K562 (cell line): ENCODE data around the gene PDE8B. TPM values are rescaled to one million over a fixed set of nuclear protein-coding genes. Genes with fewer than 3 reads are reported as not detected.

Experiments
- ATAC-seq: fragments of 200-7000 bp; cut with Tn5 transposase; 3 replicates; pipeline ENCODE4 v1.9.1; 2020; ENCODE audit warnings: moderate library complexity
- BruUV-seq: library from RNA; stranded (reverse); fragments of 400-500 nt; replicated peaks from 2 replicates; lab custom pipeline; 2021; lab: Mats Ljungman, UMichigan
- CTCF ChIA-PET: fragments of 300-600 bp; formaldehyde crosslinking; extraction: SDS; loops from one replicate; lab custom pipeline; 2021; ENCODE audit warnings: low intra/inter-chr PET ratio; lab: Yijun Ruan, JAX
- POLR2A ChIA-PET: fragments of 300-600, 350-650 bp; sonication (Branson Sonifier 250); formaldehyde crosslinking; extraction: SDS; loops from one replicate; lab custom pipeline; 2021; ENCODE audit warnings: antibody characterized with exemption, inconsistent platforms; lab: Yijun Ruan, JAX
- DNase-seq, 4 experiments: peaks; one replicate each; pipeline versions ENCODE4 v3.0.0 to v3.0.0-alpha.2; 2011 to 2018; ENCODE audit warnings: low spot score in 3 of 4, mixed read lengths in 3 of 4; ENCODE audit errors: extremely low read depth in 1 of 4
- FAIRE-seq: peaks from 2 replicates; lab custom pipeline; 2011; peaks lifted over from hg19 to GRCh38; lab: Jason Lieb, UNC
- H2AFZ ChIP-seq: 2 replicates; pipeline ENCODE4 v1.6.0; 2011; ENCODE audit warnings: low read depth, low read length, control low read depth, inconsistent platforms
- H3K27ac ChIP-seq: fragments of 200-600 bp; 3 replicates; pipeline ENCODE4 v1.8.0; 2011; ENCODE audit warnings: low read depth, mild to moderate bottlenecking, control low read depth, inconsistent platforms, low read length, moderate library complexity, mixed read lengths; ENCODE audit errors: extremely low read depth
- H3K27me3 ChIP-seq, 2 experiments: fragments of 300-600 bp in 1 of 2; 2 replicates in 1 of 2; 3 replicates in 1 of 2; pipeline versions ENCODE4 v1.6.0 to v1.8.0; 2011; ENCODE audit warnings: inconsistent platforms in 2 of 2, low read length in 2 of 2, mild to moderate bottlenecking in 1 of 2, mixed read lengths in 1 of 2, moderate library complexity in 1 of 2; ENCODE audit not compliant: control insufficient read depth in 2 of 2, insufficient read depth in 2 of 2
- H3K36me3 ChIP-seq: fragments of 300-600 bp; 3 replicates; pipeline ENCODE4 v1.8.0; 2011; ENCODE audit warnings: mild to moderate bottlenecking, low read length, inconsistent platforms; ENCODE audit not compliant: control insufficient read depth, insufficient read depth
- H3K4me1 ChIP-seq, 2 experiments: fragments of 200-600 bp in 1 of 2; replicated peaks in 1 of 2; 2 replicates in 1 of 2; 3 replicates in 1 of 2; pipeline versions ENCODE4 v1.5.1 to v1.8.0; 2011; ENCODE audit warnings: inconsistent platforms in 2 of 2, low read length in 2 of 2, mild to moderate bottlenecking in 1 of 2, mixed read lengths in 1 of 2, moderate library complexity in 1 of 2; ENCODE audit not compliant: control insufficient read depth in 2 of 2, insufficient read depth in 2 of 2
- H3K4me2 ChIP-seq: 2 replicates; pipeline ENCODE4 v1.6.1; 2011; ENCODE audit warnings: low read length, control low read depth, inconsistent platforms, mixed read lengths; ENCODE audit not compliant: insufficient read depth
- H3K4me3 ChIP-seq: fragments of 200-600 bp; sonication (generic), shearing (Covaris generic); 2 replicates; pipeline ENCODE4 v1.5.1; 2016; ENCODE audit warnings: control low read depth, inconsistent platforms
- H3K79me2 ChIP-seq: fragments of 200-600 bp; 3 replicates; pipeline ENCODE4 v1.8.0; 2011; ENCODE audit warnings: low read length, inconsistent platforms; ENCODE audit not compliant: control insufficient read depth, insufficient read depth
- H3K9ac ChIP-seq, 2 experiments: 2 replicates each; pipeline versions ENCODE4 v1.6.0 to v1.6.1; 2011; ENCODE audit warnings: low read depth in 2 of 2, low read length in 2 of 2, control low read depth in 1 of 2, inconsistent platforms in 1 of 2, mild to moderate bottlenecking in 1 of 2, mixed read lengths in 1 of 2; ENCODE audit not compliant: insufficient read depth in 1 of 2
- H3K9me1 ChIP-seq: one replicate; pipeline ENCODE4 v1.6.0; 2011; ENCODE audit warnings: inconsistent platforms, mild to moderate bottlenecking, low read length, moderate library complexity; ENCODE audit not compliant: control insufficient read depth, insufficient read depth
- H3K9me3 ChIP-seq: replicated peaks from 2 replicates; pipeline ENCODE4 v1.5.1; 2011; ENCODE audit warnings: low read depth, low read length, inconsistent platforms; ENCODE audit not compliant: control insufficient read depth, insufficient read depth
- H4K20me1 ChIP-seq: replicated peaks from 2 replicates; pipeline ENCODE4 v1.6.1; 2011; ENCODE audit warnings: low read length, inconsistent platforms, mixed read lengths; ENCODE audit not compliant: control insufficient read depth, insufficient read depth
- CCAR2 ChIP-seq: fragments of 200-400 bp; formaldehyde crosslinking; IDR thresholded peaks from 2 replicates; pipeline ENCODE4 v1.6.1; 2017; ENCODE audit warnings: mild to moderate bottlenecking, low read depth, low read length
- CREB3 ChIP-seq: fragments of 450-650 bp; conservative IDR thresholded peaks from 2 replicates; pipeline ENCODE4 v1.6.1; 2016; ENCODE audit warnings: missing genetic modification characterization, low read depth, mild to moderate bottlenecking, missing compliant biosample characterization, moderate library complexity
- EZH2 ChIP-seq: IDR thresholded peaks from 2 replicates; pipeline ENCODE4 v1.6.1; 2012; ENCODE audit warnings: low read depth, mild to moderate bottlenecking, inconsistent platforms, low read length, borderline replicate concordance
- HMG20B ChIP-seq: fragments of 250-450 bp; sonication (Bioruptor Pico); IDR thresholded peaks from 2 replicates; pipeline ENCODE4 v1.5.0; 2021; ENCODE audit warnings: mild to moderate bottlenecking
- HNRNPH1 ChIP-seq: fragments of 200-400 bp; formaldehyde crosslinking; optimal IDR thresholded peaks from 2 replicates; pipeline ENCODE3; 2017; ENCODE audit warnings: low read depth, mild to moderate bottlenecking, low read length, moderate library complexity
- MIER1 ChIP-seq: fragments of 450-650 bp; IDR thresholded peaks from 2 replicates; pipeline ENCODE4 v1.6.1; 2016; ENCODE audit warnings: antibody characterized with exemption, mild to moderate bottlenecking, low read depth
- RAD51 ChIP-seq: fragments of 450-650 bp; IDR thresholded peaks from 2 replicates; pipeline ENCODE4 v1.7.1; 2016; ENCODE audit warnings: low read depth, mild to moderate bottlenecking, borderline replicate concordance
- ZFPM2 ChIP-seq: fragments of 250-450 bp; sonication (Bioruptor Pico); IDR thresholded peaks from 2 replicates; pipeline ENCODE4 v1.5.1; 2022; ENCODE audit warnings: mild to moderate bottlenecking
- ZNF121 ChIP-seq: sonication (generic); formaldehyde crosslinking; conservative IDR thresholded peaks from 2 replicates; pipeline ENCODE4 v1.8.0; 2022; ENCODE audit warnings: missing genetic modification reagents
- WGBS: fragments of 100-300 bp; shearing (Covaris generic); methylation state at CpG from one replicate; pipeline ENCODE4 v1.1.6; 2016; ENCODE audit warnings: low coverage, mixed read lengths; ENCODE audit not compliant: insufficient coverage; ENCODE audit errors: missing lambda C conversion rate; 5-methylcytosine and 5-hydroxymethylcytosine counted together
- in situ Hi-C: fragments of 300-500 bp; cut with MboI; formaldehyde crosslinking; loops from 4 replicates; pipeline ENCODE4 v1.15.0; 2018; ENCODE audit warnings: inconsistent platforms, mixed read lengths
- intact Hi-C: fragments of 100-400 bp; cut with micrococcal nuclease; formaldehyde crosslinking; loops from 2 replicates; pipeline ENCODE4 v1.14.2; 2022
- polyA plus RNA-seq, 8 experiments: library from polyadenylated mRNA; depleted of rRNA in 4 of 8; stranded (reverse) in 5 of 8; unstranded in 3 of 8; fragments of >200 nt; fragmentation: Nextera tagmentation in 2 of 8; fragmentation: Illumina TruSeq in 1 of 8; extraction: Ambion mirVana in 2 of 8; extraction: Trizol in 1 of 8; gene quantifications; 2 replicates each; pipeline versions ENCODE4 v1.2.1 to v1.2.3, GENCODE V29; 2011 to 2014; ENCODE audit warnings: inconsistent platforms in 1 of 8, missing spikeins in 1 of 8
- total RNA-seq, 7 experiments: library from RNA; depleted of rRNA in 6 of 7; stranded (reverse); fragments of >200 nt in 6 of 7; fragmentation: Illumina TruSeq in 2 of 7; extraction: Trizol in 2 of 7; gene quantifications; 2 replicates each; pipeline versions ENCODE4 v1.2.1 to v1.2.3, GENCODE V29; 2011 to 2021; ENCODE audit warnings: low replicate concordance in 1 of 7
- TF ChIP-seq, protein P1 (sequence below): fragments of 200-800 bp; sonication (Bioruptor generic); IDR thresholded peaks from 2 replicates; pipeline ENCODE4 v1.6.1; 2017; ENCODE audit warnings: missing genetic modification characterization, missing compliant biosample characterization
- TF ChIP-seq, protein P2 (sequence below): sonication (generic); formaldehyde crosslinking; IDR thresholded peaks from 2 replicates; pipeline ENCODE4 v1.8.1; 2023; ENCODE audit warnings: mild to moderate bottlenecking, missing genetic modification reagents
- TF ChIP-seq, protein P3 (sequence below): fragments of 450-650 bp; IDR thresholded peaks from 2 replicates; pipeline ENCODE4 v1.6.1; 2016; ENCODE audit warnings: mild to moderate bottlenecking
- TF ChIP-seq, protein P4 (sequence below): fragments of 250-450 bp; sonication (Bioruptor Pico); IDR thresholded peaks from 2 replicates; pipeline ENCODE4 v1.5.0; 2022; ENCODE audit warnings: mild to moderate bottlenecking

PDE8B gene
- total and polyA plus RNA-seq, 9 of the 15 experiments (the other 6 are each of a cell fraction or from before 2014, with no cell fraction given): 0.15 to 0.28 TPM; not detected in 7

GRCh38 chr5:77380636-77381035 lies 170.2 kb downstream of the PDE8B start:
- Histone ChIP-seq H3K9me3 (no peaks in the 10 kb centered on the region), H3K79me2 (no peaks in the 10 kb centered on the region), H3K9me1 (no peaks in the 10 kb centered on the region), H2AFZ (no peak overlapping the region), H3K27ac (no peak overlapping the region), H3K4me2 (no peak overlapping the region), H3K4me3 (no peak overlapping the region), H4K20me1 (no peaks in the 10 kb centered on the region), H3K9ac (no peak overlapping the region), H3K36me3 (no peaks in the 10 kb centered on the region), H3K4me1 (no peaks in the 10 kb centered on the region), H3K27me3 (peaks cover 22 to 27% of the 10 kb centered on the region in 2 experiments; a peak in 4 of 5 replicates)
- in situ Hi-C loops: no loop called here
- intact Hi-C loops: no loop called here
- FAIRE-seq: no peak
- ChIA-PET POLR2A (interaction anchor here (0.7 kb wide), 1 partner anchor 300 kb away, joined by 3 read pairs; no protein-coding TSS in a partner anchor), CTCF (no interaction called here)
- BruUV-seq: no TSS peak
- WGBS: 1% methylated on average over 4 of the region's 4 CpGs
- no peak for ATAC-seq
- no peak for DNase-seq
- TF ChIP-seq, protein P1, sequence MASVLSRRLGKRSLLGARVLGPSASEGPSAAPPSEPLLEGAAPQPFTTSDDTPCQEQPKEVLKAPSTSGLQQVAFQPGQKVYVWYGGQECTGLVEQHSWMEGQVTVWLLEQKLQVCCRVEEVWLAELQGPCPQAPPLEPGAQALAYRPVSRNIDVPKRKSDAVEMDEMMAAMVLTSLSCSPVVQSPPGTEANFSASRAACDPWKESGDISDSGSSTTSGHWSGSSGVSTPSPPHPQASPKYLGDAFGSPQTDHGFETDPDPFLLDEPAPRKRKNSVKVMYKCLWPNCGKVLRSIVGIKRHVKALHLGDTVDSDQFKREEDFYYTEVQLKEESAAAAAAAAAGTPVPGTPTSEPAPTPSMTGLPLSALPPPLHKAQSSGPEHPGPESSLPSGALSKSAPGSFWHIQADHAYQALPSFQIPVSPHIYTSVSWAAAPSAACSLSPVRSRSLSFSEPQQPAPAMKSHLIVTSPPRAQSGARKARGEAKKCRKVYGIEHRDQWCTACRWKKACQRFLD: no peak
- TF ChIP-seq, protein P2, sequence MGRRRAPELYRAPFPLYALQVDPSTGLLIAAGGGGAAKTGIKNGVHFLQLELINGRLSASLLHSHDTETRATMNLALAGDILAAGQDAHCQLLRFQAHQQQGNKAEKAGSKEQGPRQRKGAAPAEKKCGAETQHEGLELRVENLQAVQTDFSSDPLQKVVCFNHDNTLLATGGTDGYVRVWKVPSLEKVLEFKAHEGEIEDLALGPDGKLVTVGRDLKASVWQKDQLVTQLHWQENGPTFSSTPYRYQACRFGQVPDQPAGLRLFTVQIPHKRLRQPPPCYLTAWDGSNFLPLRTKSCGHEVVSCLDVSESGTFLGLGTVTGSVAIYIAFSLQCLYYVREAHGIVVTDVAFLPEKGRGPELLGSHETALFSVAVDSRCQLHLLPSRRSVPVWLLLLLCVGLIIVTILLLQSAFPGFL (CRISPR knock-in tag): no peak
- TF ChIP-seq CREB3: no peak
- no peak for TF ChIP-seq HMG20B
- no peak for TF ChIP-seq CCAR2
- TF ChIP-seq, protein P3, sequence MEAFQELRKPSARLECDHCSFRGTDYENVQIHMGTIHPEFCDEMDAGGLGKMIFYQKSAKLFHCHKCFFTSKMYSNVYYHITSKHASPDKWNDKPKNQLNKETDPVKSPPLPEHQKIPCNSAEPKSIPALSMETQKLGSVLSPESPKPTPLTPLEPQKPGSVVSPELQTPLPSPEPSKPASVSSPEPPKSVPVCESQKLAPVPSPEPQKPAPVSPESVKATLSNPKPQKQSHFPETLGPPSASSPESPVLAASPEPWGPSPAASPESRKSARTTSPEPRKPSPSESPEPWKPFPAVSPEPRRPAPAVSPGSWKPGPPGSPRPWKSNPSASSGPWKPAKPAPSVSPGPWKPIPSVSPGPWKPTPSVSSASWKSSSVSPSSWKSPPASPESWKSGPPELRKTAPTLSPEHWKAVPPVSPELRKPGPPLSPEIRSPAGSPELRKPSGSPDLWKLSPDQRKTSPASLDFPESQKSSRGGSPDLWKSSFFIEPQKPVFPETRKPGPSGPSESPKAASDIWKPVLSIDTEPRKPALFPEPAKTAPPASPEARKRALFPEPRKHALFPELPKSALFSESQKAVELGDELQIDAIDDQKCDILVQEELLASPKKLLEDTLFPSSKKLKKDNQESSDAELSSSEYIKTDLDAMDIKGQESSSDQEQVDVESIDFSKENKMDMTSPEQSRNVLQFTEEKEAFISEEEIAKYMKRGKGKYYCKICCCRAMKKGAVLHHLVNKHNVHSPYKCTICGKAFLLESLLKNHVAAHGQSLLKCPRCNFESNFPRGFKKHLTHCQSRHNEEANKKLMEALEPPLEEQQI: no peak
- TF ChIP-seq RAD51: no peak
- TF ChIP-seq MIER1: no peak
- TF ChIP-seq, protein P4, sequence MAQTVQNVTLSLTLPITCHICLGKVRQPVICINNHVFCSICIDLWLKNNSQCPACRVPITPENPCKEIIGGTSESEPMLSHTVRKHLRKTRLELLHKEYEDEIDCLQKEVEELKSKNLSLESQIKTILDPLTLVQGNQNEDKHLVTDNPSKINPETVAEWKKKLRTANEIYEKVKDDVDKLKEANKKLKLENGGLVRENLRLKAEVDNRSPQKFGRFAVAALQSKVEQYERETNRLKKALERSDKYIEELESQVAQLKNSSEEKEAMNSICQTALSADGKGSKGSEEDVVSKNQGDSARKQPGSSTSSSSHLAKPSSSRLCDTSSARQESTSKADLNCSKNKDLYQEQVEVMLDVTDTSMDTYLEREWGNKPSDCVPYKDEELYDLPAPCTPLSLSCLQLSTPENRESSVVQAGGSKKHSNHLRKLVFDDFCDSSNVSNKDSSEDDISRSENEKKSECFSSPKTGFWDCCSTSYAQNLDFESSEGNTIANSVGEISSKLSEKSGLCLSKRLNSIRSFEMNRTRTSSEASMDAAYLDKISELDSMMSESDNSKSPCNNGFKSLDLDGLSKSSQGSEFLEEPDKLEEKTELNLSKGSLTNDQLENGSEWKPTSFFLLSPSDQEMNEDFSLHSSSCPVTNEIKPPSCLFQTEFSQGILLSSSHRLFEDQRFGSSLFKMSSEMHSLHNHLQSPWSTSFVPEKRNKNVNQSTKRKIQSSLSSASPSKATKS: no peak
- TF ChIP-seq ZNF121 (CRISPR knock-in tag): no peak
- TF ChIP-seq HNRNPH1: no peak
- TF ChIP-seq EZH2: no peak
- no peak for TF ChIP-seq ZFPM2 (CRISPR knock-in tag)
